Peyer's patch (tissue), 4 donors: ENCODE measurements around the gene ATG7.

Experiments
- CTCF ChIP-seq, 6 experiments: fragments of 450-650 bp in 4 of 6; fragments of 200-600 bp in 2 of 6; sonication (generic) in 1 of 6; IDR thresholded peaks; one replicate each; pipeline ENCODE4 v1.5.1; 2017 to 2019; ENCODE audit warnings: antibody characterized with exemption in 6 of 6, mild to moderate bottlenecking in 3 of 6, moderate library complexity in 1 of 6
- POLR2A ChIP-seq, 2 donors: fragments of 450-650 bp; IDR thresholded peaks; one replicate each; pipeline ENCODE4 v1.5.1; 2017; ENCODE audit warnings: antibody characterized with exemption in 2 of 2, mild to moderate bottlenecking in 2 of 2, moderate library complexity in 2 of 2

DNA sequence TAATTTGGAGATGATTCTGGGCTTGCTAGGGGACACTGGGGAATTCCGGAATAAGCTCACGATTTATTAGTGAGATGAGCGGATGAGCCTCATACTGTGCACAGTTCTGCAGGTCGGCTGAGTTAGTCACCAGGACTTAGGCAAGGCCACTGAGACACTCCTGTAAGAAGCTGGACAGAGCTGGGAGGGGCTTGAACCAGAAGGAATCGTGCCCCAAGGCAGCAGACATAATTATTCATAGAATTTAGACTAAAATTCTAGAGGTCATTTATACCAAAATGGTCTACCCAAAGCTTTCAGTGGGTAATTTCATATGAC lies 250.2 kb downstream of the ATG7 start:
- TF ChIP-seq CTCF (IDR thresholded peaks at IDR 0.05), result no peak
- no peak for TF ChIP-seq POLR2A (IDR thresholded peaks at IDR 0.05)
